Endodermal cell (in vitro differentiated cells): ENCODE measurements around the gene GCAT. TPM values are rescaled to one million over a fixed set of nuclear protein-coding genes. Genes with fewer than 3 reads are reported as not detected.

Source experiments
- DNase-seq: peaks from one replicate; pipeline ENCODE4 v3.0.0-alpha.2; 2017
- H3K27ac ChIP-seq: 2 replicates; pipeline ENCODE4 v1.5.1; 2013; ENCODE audit warnings: mild to moderate bottlenecking, low read depth, low read length, moderate library complexity
- H3K27me3 ChIP-seq: 2 replicates; pipeline ENCODE4 v1.6.1; 2013; ENCODE audit warnings: mild to moderate bottlenecking, low read length, moderate library complexity; ENCODE audit not compliant: insufficient read depth, control insufficient read depth, poor library complexity, severe bottlenecking
- H3K36me3 ChIP-seq: 2 replicates; pipeline ENCODE4 v1.7.0; 2013; ENCODE audit warnings: mild to moderate bottlenecking, low read length, moderate library complexity; ENCODE audit not compliant: control insufficient read depth, insufficient read depth
- H3K4me1 ChIP-seq: one replicate; pipeline ENCODE4 v1.7.0; 2013; ENCODE audit warnings: low read length; ENCODE audit not compliant: control insufficient read depth, insufficient read depth
- H3K4me3 ChIP-seq: 2 replicates; pipeline ENCODE4 v1.5.1; 2013; ENCODE audit warnings: mild to moderate bottlenecking, low read length, moderate library complexity
- H3K9ac ChIP-seq: 2 replicates; pipeline ENCODE4 v1.6.1; 2013; ENCODE audit warnings: mild to moderate bottlenecking, low read length, moderate library complexity; ENCODE audit not compliant: poor library complexity, severe bottlenecking; ENCODE audit errors: extremely low read depth
- H3K9me3 ChIP-seq: 2 replicates; pipeline ENCODE4 v1.6.1; 2013; ENCODE audit warnings: mild to moderate bottlenecking, low read length, moderate library complexity; ENCODE audit not compliant: control insufficient read depth
- H3K27ac Mint-ChIP-seq: 2 replicates; pipeline ENCODE4 v1.8.0; 2020; ENCODE audit warnings: mixed read lengths
- H3K27me3 Mint-ChIP-seq: 2 replicates; pipeline ENCODE4 v1.8.0; 2021; ENCODE audit warnings: mild to moderate bottlenecking, mixed read lengths; ENCODE audit not compliant: insufficient read depth
- H3K36me3 Mint-ChIP-seq: 2 replicates; pipeline ENCODE4 v1.8.0; 2020; ENCODE audit warnings: low read depth, mixed read lengths
- H3K4me1 Mint-ChIP-seq: 2 replicates; pipeline ENCODE4 v1.8.0; 2020; ENCODE audit warnings: mixed read lengths
- H3K4me3 Mint-ChIP-seq: 2 replicates; pipeline ENCODE4 v1.8.0; 2020; ENCODE audit warnings: mild to moderate bottlenecking, moderate library complexity, mixed read lengths
- H3K9me3 Mint-ChIP-seq: 2 replicates; pipeline ENCODE4 v1.8.0; 2020; ENCODE audit warnings: mild to moderate bottlenecking, mixed read lengths
- CTCF ChIP-seq: fragments of 200-600 bp; sonication (generic); conservative IDR thresholded peaks from 2 replicates; pipeline ENCODE4 v1.5.0; 2021; ENCODE audit warnings: antibody characterized with exemption, mild to moderate bottlenecking
- WGBS, 2 experiments: methylation state at CpG; one replicate each; pipeline versions ENCODE4 v1.1.5 to v1.1.7; 2013; ENCODE audit warnings: missing lambda C conversion rate in 2 of 2, mixed read lengths in 1 of 2; ENCODE audit not compliant: insufficient coverage in 1 of 2, insufficient read length in 1 of 2; 5-methylcytosine and 5-hydroxymethylcytosine counted together
- total RNA-seq, 2 donors: library from RNA; stranded (reverse); fragmentation: NEBNext Ultra II Directional in 1 of 2; extraction: Animal tissue kit (Norgen Biotek cat#: 25700) in 1 of 2; gene quantifications; 2 replicates in 1 of 2; 3 replicates in 1 of 2; pipeline ENCODE4 v1.2.1, GENCODE V29; 2021

GCAT gene
- total RNA-seq, 2 donors from 2014 or later, result 22.2 to 26.2 TPM

GRCh38 chr22:37822079-37822833 lies 14.5 kb downstream of the GCAT start:
- no peaks in the 10 kb centered on the region for H3K9me3 ChIP-seq
- no peaks in the 10 kb centered on the region for H3K9me3 Mint-ChIP-seq
- H3K36me3 ChIP-seq, result no peaks in the 10 kb centered on the region
- TF ChIP-seq CTCF, result peak; percentile 45
- H3K4me3 Mint-ChIP-seq, result no peak overlapping the region
- peak; percentile 79 for DNase-seq
- H3K4me3 ChIP-seq, result no peak overlapping the region
- H3K27ac ChIP-seq, result no peak overlapping the region
- WGBS, 2 experiments, result 39 to 57% methylated on average over 6 to 8 of the region's 8 CpGs
- no peaks in the 10 kb centered on the region for H3K4me1 ChIP-seq
- H3K4me1 Mint-ChIP-seq, result peaks cover 7% of the 10 kb centered on the region
- H3K9ac ChIP-seq, result no peak overlapping the region
- no peak overlapping the region for H3K27ac Mint-ChIP-seq
- peaks cover 57% of the 10 kb centered on the region for H3K27me3 Mint-ChIP-seq
- peaks cover 3% of the 10 kb centered on the region for H3K36me3 Mint-ChIP-seq
- peaks cover 53% of the 10 kb centered on the region for H3K27me3 ChIP-seq

GRCh38 chr22:37823134-37823985 lies 15.6 kb downstream of the GCAT start, which contains the start of gene GALR3:
GALR3 (plus strand) TSS chr22:37823382; CDS start chr22:37823407, 25 bp downstream.
- Histone ChIP-seq H3K4me3 (peak within 1 kb of the TSS; percentile 61), H3K36me3 (no peaks in the 10 kb centered on the region), H3K9ac (no peak within 1 kb of the TSS), H3K27me3 (peaks cover 53% of the 10 kb centered on the region), H3K4me1 (no peaks in the 10 kb centered on the region), H3K9me3 (no peaks in the 10 kb centered on the region), H3K27ac (no peak within 1 kb of the TSS)
- Mint-ChIP-seq H3K4me3 (peak within 1 kb of the TSS; percentile 42), H3K27me3 (peaks cover 57% of the 10 kb centered on the region), H3K27ac (no peak within 1 kb of the TSS), H3K9me3 (no peaks in the 10 kb centered on the region), H3K4me1 (peaks cover 7% of the 10 kb centered on the region), H3K36me3 (peaks cover 3% of the 10 kb centered on the region)
- 79 to 83% methylated on average over 12 to 20 of the region's 21 CpGs for WGBS, 2 experiments
- no peak for DNase-seq
- no peak for TF ChIP-seq CTCF

GRCh38 chr22:37824674-37825641 lies 17.2 kb downstream of the GCAT start:
- H3K27ac Mint-ChIP-seq, result no peak overlapping the region
- H3K27ac ChIP-seq, result no peak overlapping the region
- no peaks in the 10 kb centered on the region for H3K36me3 ChIP-seq
- H3K4me3 ChIP-seq, result peak overlapping the region; percentile 61
- H3K9me3 ChIP-seq, result no peaks in the 10 kb centered on the region
- no peak overlapping the region for H3K9ac ChIP-seq
- H3K4me1 Mint-ChIP-seq, result peaks cover 5% of the 10 kb centered on the region
- WGBS, 2 experiments, result 16 to 25% methylated on average over 57 to 135 of the region's 135 CpGs
- H3K27me3 ChIP-seq, result peaks cover 37% of the 10 kb centered on the region
- DNase-seq, result peak; percentile 82
- no peaks in the 10 kb centered on the region for H3K4me1 ChIP-seq
- peaks cover 9% of the 10 kb centered on the region for H3K36me3 Mint-ChIP-seq
- TF ChIP-seq CTCF, result peak; percentile 54
- peaks cover 44% of the 10 kb centered on the region for H3K27me3 Mint-ChIP-seq
- peak overlapping the region; percentile 46 for H3K4me3 Mint-ChIP-seq
- no peaks in the 10 kb centered on the region for H3K9me3 Mint-ChIP-seq
